ENCODE data around the gene PGP. TPM values are rescaled to one million over a fixed set of nuclear protein-coding genes. Genes with fewer than 3 reads are reported as not detected.
"Not testable (repeated sequence)": the region's sequence is repeated elsewhere in the genome, so short reads cannot be mapped to it uniquely, and the experiment has no call there.

PGP gene
- total RNA-seq, 2 donors from 2014 or later = 11.6 to 21.6 TPM

GRCh38 chr16:2243031-2243528 is 28.4 kb upstream of the PGP start:
- Mint-ChIP-seq H3K27me3 (no peaks in the 10 kb centered on the region), H3K27ac (no peak overlapping the region), H3K4me1 (no peaks in the 10 kb centered on the region), H3K9me3 (no peaks in the 10 kb centered on the region), H3K36me3 (ENCODE audit: low read depth) (peaks cover 37% of the 10 kb centered on the region), H3K4me3 (no peak overlapping the region)
- ATAC-seq (replicated peaks) = no peak

GRCh38 chr16:2242598-2242997 is 28.0 kb upstream of the PGP start:
- Mint-ChIP-seq H3K9me3 (no peaks in the 10 kb centered on the region), H3K4me1 (no peaks in the 10 kb centered on the region), H3K27ac (no peak overlapping the region), H3K4me3 (no peak overlapping the region), H3K36me3 (ENCODE audit: low read depth) (peaks cover 32% of the 10 kb centered on the region), H3K27me3 (no peaks in the 10 kb centered on the region)
- ATAC-seq (replicated peaks) = no peak

GRCh38 chr16:2240331-2240730 is 25.7 kb upstream of the PGP start:
- H3K36me3 Mint-ChIP-seq (ENCODE audit: low read depth) = peaks cover 23% of the 10 kb centered on the region
- not testable (repeated sequence) for H3K27ac Mint-ChIP-seq; ATAC-seq (replicated peaks); H3K9me3 Mint-ChIP-seq; H3K27me3 Mint-ChIP-seq; H3K4me3 Mint-ChIP-seq; H3K4me1 Mint-ChIP-seq

GRCh38 chr16:2238838-2239675 is 24.4 kb upstream of the PGP start:
- H3K27me3 Mint-ChIP-seq = no peaks in the 10 kb centered on the region
- H3K9me3 Mint-ChIP-seq = no peaks in the 10 kb centered on the region
- no peak overlapping the region for H3K4me3 Mint-ChIP-seq
- H3K27ac Mint-ChIP-seq = no peak overlapping the region
- ATAC-seq (replicated peaks) = no peak
- peaks cover 29% of the 10 kb centered on the region for H3K36me3 Mint-ChIP-seq (ENCODE audit: low read depth)
- no peaks in the 10 kb centered on the region for H3K4me1 Mint-ChIP-seq

DNA sequence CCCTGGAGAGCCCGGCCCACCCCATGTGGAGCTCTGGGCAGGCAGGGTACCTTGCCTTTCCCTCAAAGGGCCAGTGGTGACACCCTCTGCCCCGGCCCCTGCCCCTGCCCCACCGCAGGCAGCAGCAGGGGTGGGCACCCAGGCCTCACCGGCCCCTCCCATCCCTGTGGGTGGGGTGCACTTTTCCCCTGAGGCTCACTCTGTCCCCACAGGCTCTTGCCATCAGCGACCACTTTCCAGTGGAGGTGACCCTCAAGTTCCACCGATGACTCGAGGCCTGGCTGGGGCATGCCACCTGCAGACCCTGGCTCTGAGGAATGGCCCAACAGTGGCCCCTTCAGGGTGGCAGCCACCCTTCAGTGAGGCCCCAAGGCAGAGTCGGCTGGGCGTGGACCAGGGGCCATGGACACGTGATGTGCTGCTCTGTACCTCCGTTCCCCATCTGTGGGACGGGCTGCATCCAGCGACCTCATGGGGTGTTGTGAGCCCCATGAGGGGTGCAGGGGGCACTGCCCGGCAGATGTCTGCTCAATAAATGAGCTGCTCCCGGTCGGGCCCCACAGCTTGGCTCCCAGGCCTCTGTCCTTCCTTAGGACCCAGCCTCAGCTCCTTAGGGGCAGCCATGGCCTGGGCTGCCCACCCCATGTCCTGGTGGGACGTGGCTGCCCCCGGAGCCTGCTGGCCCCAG is 23.7 kb upstream of the PGP start:
- no peaks in the 10 kb centered on the region for H3K27me3 Mint-ChIP-seq
- H3K9me3 Mint-ChIP-seq = no peaks in the 10 kb centered on the region
- ATAC-seq (replicated peaks) = no peak
- H3K36me3 Mint-ChIP-seq (ENCODE audit: low read depth) = peaks cover 35% of the 10 kb centered on the region
- no peak overlapping the region for H3K4me3 Mint-ChIP-seq
- no peak overlapping the region for H3K27ac Mint-ChIP-seq
- no peaks in the 10 kb centered on the region for H3K4me1 Mint-ChIP-seq

DNA sequence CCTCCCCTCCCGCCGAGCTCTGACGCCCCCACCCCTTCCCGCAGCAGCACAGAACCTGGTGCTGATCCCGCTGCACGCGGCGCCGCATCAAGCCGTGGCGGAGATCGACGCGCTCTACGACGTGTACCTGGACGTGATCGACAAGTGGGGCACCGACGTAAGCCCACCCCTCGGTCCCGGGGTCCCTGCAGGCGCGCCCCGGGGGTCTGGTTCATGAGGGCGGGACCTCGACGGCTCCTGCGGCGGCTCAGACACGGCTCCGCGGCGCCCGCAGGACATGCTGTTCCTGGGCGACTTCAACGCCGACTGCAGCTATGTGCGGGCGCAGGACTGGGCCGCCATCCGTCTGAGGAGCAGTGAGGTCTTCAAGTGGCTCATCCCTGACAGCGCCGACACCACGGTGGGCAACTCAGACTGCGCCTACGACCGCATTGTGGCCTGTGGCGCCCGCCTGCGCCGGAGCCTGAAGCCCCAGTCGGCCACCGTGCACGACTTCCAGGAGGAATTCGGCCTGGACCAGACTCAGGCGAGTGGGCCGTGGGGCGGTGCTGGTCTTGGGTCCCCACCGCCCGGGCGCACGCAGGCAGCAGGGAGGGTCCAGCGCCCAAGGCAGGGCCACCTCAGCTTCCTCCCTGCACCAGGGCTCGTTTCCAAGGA is 23.0 kb upstream of the PGP start:
- no peaks in the 10 kb centered on the region for H3K27me3 Mint-ChIP-seq
- no peak overlapping the region for H3K27ac Mint-ChIP-seq
- H3K36me3 Mint-ChIP-seq (ENCODE audit: low read depth) = peaks cover 34% of the 10 kb centered on the region

GRCh38 chr16:2237102-2237482 is 22.5 kb upstream of the PGP start:
- no peaks in the 10 kb centered on the region for H3K27me3 Mint-ChIP-seq
- H3K4me1 Mint-ChIP-seq = no peaks in the 10 kb centered on the region
- H3K9me3 Mint-ChIP-seq = no peaks in the 10 kb centered on the region
- H3K27ac Mint-ChIP-seq = no peak overlapping the region
- ATAC-seq (replicated peaks) = no peak
- H3K4me3 Mint-ChIP-seq = no peak overlapping the region
- peaks cover 29% of the 10 kb centered on the region for H3K36me3 Mint-ChIP-seq (ENCODE audit: low read depth)

More for the DNA sequence above, 23.0 kb upstream of the PGP start:
- Mint-ChIP-seq H3K4me1 (no peaks in the 10 kb centered on the region), H3K9me3 (no peaks in the 10 kb centered on the region), H3K4me3 (no peak overlapping the region)
- no peak for ATAC-seq (replicated peaks)

- no peaks in the 10 kb centered on the region for H3K4me1 Mint-ChIP-seq
- H3K4me3 Mint-ChIP-seq = no peak within 1 kb of the TSS
- ATAC-seq (replicated peaks) = no peak
- H3K27me3 Mint-ChIP-seq = no peaks in the 10 kb centered on the region
- peaks cover 29% of the 10 kb centered on the region for H3K36me3 Mint-ChIP-seq (ENCODE audit: low read depth)
- H3K9me3 Mint-ChIP-seq = no peaks in the 10 kb centered on the region
- no peak within 1 kb of the TSS for H3K27ac Mint-ChIP-seq
Measured at GRCh38 chr16:2236337-2237101, 21.9 kb upstream of the PGP start, which contains the start of gene DNASE1L2. Gene DNASE1L2, plus strand, starts transcription at chr16:2236444. Its CDS starts 373 bp downstream, at chr16:2236817.

- Mint-ChIP-seq H3K4me1 (no peaks in the 10 kb centered on the region), H3K36me3 (ENCODE audit: low read depth) (peaks cover 29% of the 10 kb centered on the region), H3K4me3 (no peak overlapping the region), H3K27me3 (no peaks in the 10 kb centered on the region), H3K9me3 (no peaks in the 10 kb centered on the region), H3K27ac (no peak overlapping the region)
- ATAC-seq (replicated peaks) = peak; percentile 3
Measured at GRCh38 chr16:2235695-2236336, 21.2 kb upstream of the PGP start.

- Mint-ChIP-seq H3K4me1 (no peaks in the 10 kb centered on the region), H3K9me3 (no peaks in the 10 kb centered on the region), H3K4me3 (no peak overlapping the region), H3K27ac (no peak overlapping the region), H3K36me3 (ENCODE audit: low read depth) (peaks cover 31% of the 10 kb centered on the region), H3K27me3 (no peaks in the 10 kb centered on the region)
- ATAC-seq (replicated peaks) = no peak
Measured at GRCh38 chr16:2235234-2235651, 20.6 kb upstream of the PGP start.

DNA sequence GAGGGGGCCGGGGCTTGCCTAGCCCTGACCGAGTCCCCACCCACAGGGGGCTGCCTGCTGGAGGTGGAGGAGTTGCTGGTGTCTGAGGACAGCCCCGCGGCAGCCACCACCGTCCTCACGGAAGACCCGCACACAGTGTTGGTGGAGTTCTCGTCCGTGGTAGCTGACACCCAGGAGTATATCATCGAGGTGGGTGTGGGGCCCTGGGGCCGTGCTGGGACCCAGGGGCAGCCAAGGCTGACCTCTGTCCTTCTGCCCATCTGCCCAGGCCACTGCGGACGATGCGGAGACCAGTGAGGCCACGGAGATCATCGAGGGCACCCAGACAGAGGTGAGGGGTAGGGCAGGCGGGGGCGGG is 20.2 kb upstream of the PGP start:
- H3K4me3 Mint-ChIP-seq = no peak overlapping the region
- no peaks in the 10 kb centered on the region for H3K9me3 Mint-ChIP-seq
- no peak for ATAC-seq (replicated peaks)
- H3K27ac Mint-ChIP-seq = no peak overlapping the region
- no peaks in the 10 kb centered on the region for H3K4me1 Mint-ChIP-seq
- H3K27me3 Mint-ChIP-seq = no peaks in the 10 kb centered on the region
- peaks cover 35% of the 10 kb centered on the region for H3K36me3 Mint-ChIP-seq (ENCODE audit: low read depth)

- peaks cover 41% of the 10 kb centered on the region for H3K36me3 Mint-ChIP-seq (ENCODE audit: low read depth)
- no peaks in the 10 kb centered on the region for H3K4me1 Mint-ChIP-seq
- H3K9me3 Mint-ChIP-seq = no peaks in the 10 kb centered on the region
- H3K27ac Mint-ChIP-seq = no peak overlapping the region
- H3K4me3 Mint-ChIP-seq = no peak overlapping the region
- H3K27me3 Mint-ChIP-seq = no peaks in the 10 kb centered on the region
- ATAC-seq (replicated peaks) = no peak
Measured at GRCh38 chr16:2233872-2234812, 19.5 kb upstream of the PGP start.
